ENCODE measurements around the gene PTGS1.

The PTGS1 gene

DNA sequence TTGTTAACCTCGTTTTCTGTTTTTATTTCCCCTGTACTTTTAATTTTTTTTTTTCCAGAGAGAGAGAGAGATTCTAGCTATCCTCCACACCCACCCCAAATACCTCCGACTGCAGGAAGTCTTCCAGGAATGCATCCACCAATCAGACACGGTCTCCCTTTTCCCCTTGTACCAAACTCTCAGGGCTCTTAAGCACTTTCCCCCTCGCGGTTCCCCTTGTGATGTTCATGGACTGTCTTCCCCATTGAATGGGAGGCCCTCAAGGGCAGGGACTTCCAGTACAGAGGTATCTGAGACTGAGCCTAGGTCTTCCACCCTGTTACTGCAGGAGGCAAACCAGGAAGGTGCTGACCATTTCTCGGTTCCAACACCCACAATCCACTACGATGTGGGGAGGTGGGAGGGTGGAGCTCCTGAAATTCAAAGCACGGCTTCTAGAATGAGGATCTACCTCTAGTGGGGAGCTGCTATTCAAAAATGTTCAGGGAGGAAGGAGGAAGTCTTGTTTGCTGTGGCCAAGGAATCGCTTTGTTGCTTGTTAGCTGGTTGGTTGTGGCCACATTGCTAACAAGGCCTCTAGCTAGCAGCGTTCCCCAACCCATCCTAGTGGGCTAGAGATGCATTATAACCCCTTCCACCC, 37.5 kb upstream of the PTGS1 start:
- no peak overlapping the region for H3K27ac ChIP-seq (ENCODE audit: low read depth, low read length)
- no peak overlapping the region for H3K4me3 ChIP-seq (ENCODE audit: low read depth in 1 of 2, low read length in 2 of 2)
- H3K36me3 ChIP-seq (ENCODE audit: control insufficient read depth in 1 of 2, insufficient read depth in 2 of 2, low read length in 2 of 2) = peaks cover 7 to 9% of the 10 kb centered on the region in 2 donors
- H3K9me3 ChIP-seq (ENCODE audit: control insufficient read depth in 1 of 2, low read length in 2 of 2) = no peaks in the 10 kb centered on the region
- no peak overlapping the region for H3K9ac ChIP-seq (ENCODE audit: low read depth in 1 of 2, low read length in 2 of 2)
- peaks cover 7 to 9% of the 10 kb centered on the region in 2 donors for H3K27me3 ChIP-seq (ENCODE audit: control insufficient read depth in 1 of 2, insufficient read depth in 2 of 2, low read length in 2 of 2)
- H3K4me1 ChIP-seq (ENCODE audit: control insufficient read depth in 1 of 2, insufficient read depth in 2 of 2, low read length in 2 of 2) = no peaks in the 10 kb centered on the region

DNA sequence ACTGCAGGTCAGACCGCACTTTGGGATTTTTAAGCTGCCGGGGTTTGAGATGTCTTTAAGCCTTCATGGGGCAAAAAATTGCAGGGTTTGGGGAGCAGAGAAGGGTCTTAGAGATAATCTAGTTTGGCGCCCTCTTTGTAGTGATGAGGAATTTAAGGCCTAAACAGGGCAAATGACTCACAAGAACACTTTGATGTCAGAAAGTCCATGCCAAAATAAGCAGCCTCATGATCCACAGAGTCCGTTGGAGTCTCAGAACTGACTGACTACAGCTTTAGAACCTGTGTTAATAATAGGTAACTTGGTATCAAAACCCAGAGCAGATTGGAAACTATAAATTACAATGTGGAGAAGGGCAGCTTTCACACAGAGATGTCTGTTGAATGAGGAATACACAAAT, 35.9 kb upstream of the PTGS1 start:
- H3K9ac ChIP-seq (ENCODE audit: low read depth in 1 of 2, low read length in 2 of 2) = no peak overlapping the region
- H3K9me3 ChIP-seq (ENCODE audit: control insufficient read depth in 1 of 2, low read length in 2 of 2) = no peaks in the 10 kb centered on the region
- H3K4me3 ChIP-seq (ENCODE audit: low read depth in 1 of 2, low read length in 2 of 2) = no peak overlapping the region
- H3K4me1 ChIP-seq (ENCODE audit: control insufficient read depth in 1 of 2, insufficient read depth in 2 of 2, low read length in 2 of 2) = no peaks in the 10 kb centered on the region
- H3K36me3 ChIP-seq (ENCODE audit: control insufficient read depth in 1 of 2, insufficient read depth in 2 of 2, low read length in 2 of 2) = peaks cover 0 to 4% of the 10 kb centered on the region in 2 donors
- H3K27ac ChIP-seq (ENCODE audit: low read depth, low read length) = no peak overlapping the region
- H3K27me3 ChIP-seq (ENCODE audit: control insufficient read depth in 1 of 2, insufficient read depth in 2 of 2, low read length in 2 of 2) = peaks cover 7 to 9% of the 10 kb centered on the region in 2 donors

DNA sequence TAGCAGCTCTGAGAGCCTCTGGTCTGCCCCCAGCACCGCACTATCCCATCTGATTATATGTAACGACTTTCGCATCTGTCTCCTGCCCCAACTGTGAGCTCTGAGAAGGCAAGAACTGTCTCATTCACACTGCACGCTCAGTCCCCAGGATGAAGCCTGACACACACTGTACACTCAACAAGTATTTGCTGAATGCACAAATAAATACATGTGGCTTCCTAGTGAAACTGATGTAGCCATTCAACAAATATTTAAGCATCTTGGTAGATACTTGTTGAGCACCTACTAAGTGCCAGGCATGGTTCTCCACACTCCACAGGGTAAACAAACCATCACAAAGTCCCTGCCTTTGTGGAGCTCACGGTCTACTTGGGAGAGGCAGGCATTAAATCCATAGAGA, 34.6 kb upstream of the PTGS1 start:
- Histone ChIP-seq H3K27ac (ENCODE audit: low read depth, low read length) (no peak overlapping the region), H3K27me3 (ENCODE audit: control insufficient read depth in 1 of 2, insufficient read depth in 2 of 2, low read length in 2 of 2) (peaks cover 7 to 9% of the 10 kb centered on the region in 2 donors), H3K4me1 (ENCODE audit: control insufficient read depth in 1 of 2, insufficient read depth in 2 of 2, low read length in 2 of 2) (no peaks in the 10 kb centered on the region), H3K9me3 (ENCODE audit: control insufficient read depth in 1 of 2, low read length in 2 of 2) (no peaks in the 10 kb centered on the region), H3K36me3 (ENCODE audit: control insufficient read depth in 1 of 2, insufficient read depth in 2 of 2, low read length in 2 of 2) (no peaks in the 10 kb centered on the region), H3K9ac (ENCODE audit: low read depth in 1 of 2, low read length in 2 of 2) (no peak overlapping the region), H3K4me3 (ENCODE audit: low read depth in 1 of 2, low read length in 2 of 2) (no peak overlapping the region)

DNA sequence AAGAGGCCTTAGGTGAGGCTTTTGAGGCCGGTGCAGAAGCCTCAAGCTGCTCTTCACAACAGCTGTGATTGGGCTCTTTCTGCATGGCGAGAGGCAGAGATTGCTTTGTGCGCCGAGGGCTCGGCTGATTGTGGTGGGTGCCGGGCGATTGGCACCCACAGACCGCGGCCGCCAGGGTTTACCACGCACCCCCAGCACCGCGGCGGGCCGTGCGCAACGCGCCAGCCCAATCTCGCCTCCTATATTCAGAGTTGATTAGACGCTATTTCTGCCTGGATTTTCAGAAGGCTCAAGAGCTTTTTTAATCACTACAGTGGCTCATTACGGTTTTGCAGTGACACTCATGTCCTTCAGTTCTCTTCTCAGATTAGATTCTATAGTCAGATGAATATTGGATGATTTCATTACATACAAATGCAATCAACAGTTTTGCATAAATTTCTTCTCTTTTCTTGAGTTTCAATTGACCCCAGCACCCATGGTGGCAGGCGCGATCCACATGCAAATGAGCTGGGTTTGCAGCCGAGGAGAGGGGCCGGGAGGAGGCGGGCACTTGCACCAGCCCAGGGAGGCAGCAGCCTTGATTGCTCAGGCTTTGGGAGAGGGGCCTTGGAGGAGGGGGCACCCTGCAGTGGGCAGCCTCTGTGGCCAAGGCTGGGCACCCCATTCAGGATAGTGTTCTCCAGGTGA, 33.8 kb upstream of the PTGS1 start:
- peaks cover 7 to 9% of the 10 kb centered on the region in 2 donors for H3K27me3 ChIP-seq (ENCODE audit: control insufficient read depth in 1 of 2, insufficient read depth in 2 of 2, low read length in 2 of 2)
- no peak overlapping the region for H3K9ac ChIP-seq (ENCODE audit: low read depth in 1 of 2, low read length in 2 of 2)
- H3K36me3 ChIP-seq (ENCODE audit: control insufficient read depth in 1 of 2, insufficient read depth in 2 of 2, low read length in 2 of 2) = no peaks in the 10 kb centered on the region
- H3K4me3 ChIP-seq (ENCODE audit: low read depth in 1 of 2, low read length in 2 of 2) = no peak overlapping the region
- no peaks in the 10 kb centered on the region for H3K9me3 ChIP-seq (ENCODE audit: control insufficient read depth in 1 of 2, low read length in 2 of 2)
- H3K27ac ChIP-seq (ENCODE audit: low read depth, low read length) = no peak overlapping the region
- no peaks in the 10 kb centered on the region for H3K4me1 ChIP-seq (ENCODE audit: control insufficient read depth in 1 of 2, insufficient read depth in 2 of 2, low read length in 2 of 2)

DNA sequence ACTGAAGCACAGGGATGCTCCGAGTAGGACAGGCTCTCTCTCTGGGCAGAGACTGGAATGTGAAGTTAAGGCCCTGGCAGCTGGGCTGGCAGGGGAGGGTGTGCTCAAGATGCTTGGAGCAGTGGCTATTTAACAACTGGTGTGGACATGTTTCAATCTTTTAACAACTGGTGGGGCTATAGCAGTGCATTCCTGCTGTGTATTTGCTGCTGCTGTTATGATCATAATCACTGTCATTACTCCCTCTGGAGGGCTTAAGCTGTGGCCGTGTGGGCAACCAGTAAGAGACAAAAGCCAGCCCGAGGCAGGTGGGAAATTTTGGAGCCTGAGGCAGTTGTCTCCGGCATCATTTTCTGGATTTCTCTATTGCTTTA, 33.3 kb upstream of the PTGS1 start:
- Histone ChIP-seq H3K9ac (ENCODE audit: low read depth in 1 of 2, low read length in 2 of 2) (no peak overlapping the region), H3K27ac (ENCODE audit: low read depth, low read length) (no peak overlapping the region), H3K4me1 (ENCODE audit: control insufficient read depth in 1 of 2, insufficient read depth in 2 of 2, low read length in 2 of 2) (no peaks in the 10 kb centered on the region), H3K27me3 (ENCODE audit: control insufficient read depth in 1 of 2, insufficient read depth in 2 of 2, low read length in 2 of 2) (peaks cover 7 to 9% of the 10 kb centered on the region in 2 donors), H3K9me3 (ENCODE audit: control insufficient read depth in 1 of 2, low read length in 2 of 2) (no peaks in the 10 kb centered on the region), H3K4me3 (ENCODE audit: low read depth in 1 of 2, low read length in 2 of 2) (no peak overlapping the region), H3K36me3 (ENCODE audit: control insufficient read depth in 1 of 2, insufficient read depth in 2 of 2, low read length in 2 of 2) (no peaks in the 10 kb centered on the region)

DNA sequence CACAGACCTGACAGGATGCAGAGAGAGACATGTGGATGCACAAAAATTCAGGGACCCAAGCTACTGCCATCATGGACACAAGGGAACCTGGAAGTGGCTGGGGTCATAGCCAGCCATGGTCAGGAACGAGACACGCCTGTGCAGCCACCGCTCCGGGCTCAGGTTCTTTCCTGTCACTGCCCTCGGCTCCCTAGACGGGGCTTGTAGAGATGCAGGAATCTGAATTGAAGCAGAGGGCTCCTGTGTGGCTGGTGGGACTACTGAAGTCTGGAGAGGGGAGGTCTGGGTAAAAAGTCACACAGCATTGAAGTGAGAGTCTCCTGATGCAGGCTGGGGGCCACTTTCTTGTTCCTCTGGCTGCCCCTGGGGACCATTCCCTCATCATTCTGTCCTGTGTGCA, 32.3 kb upstream of the PTGS1 start:
- Histone ChIP-seq H3K9me3 (ENCODE audit: control insufficient read depth in 1 of 2, low read length in 2 of 2) (no peaks in the 10 kb centered on the region), H3K4me3 (ENCODE audit: low read depth in 1 of 2, low read length in 2 of 2) (no peak overlapping the region), H3K9ac (ENCODE audit: low read depth in 1 of 2, low read length in 2 of 2) (no peak overlapping the region), H3K27ac (ENCODE audit: low read depth, low read length) (no peak overlapping the region), H3K4me1 (ENCODE audit: control insufficient read depth in 1 of 2, insufficient read depth in 2 of 2, low read length in 2 of 2) (no peaks in the 10 kb centered on the region), H3K36me3 (ENCODE audit: control insufficient read depth in 1 of 2, insufficient read depth in 2 of 2, low read length in 2 of 2) (no peaks in the 10 kb centered on the region), H3K27me3 (ENCODE audit: control insufficient read depth in 1 of 2, insufficient read depth in 2 of 2, low read length in 2 of 2) (peaks cover 7 to 9% of the 10 kb centered on the region in 2 donors)

DNA sequence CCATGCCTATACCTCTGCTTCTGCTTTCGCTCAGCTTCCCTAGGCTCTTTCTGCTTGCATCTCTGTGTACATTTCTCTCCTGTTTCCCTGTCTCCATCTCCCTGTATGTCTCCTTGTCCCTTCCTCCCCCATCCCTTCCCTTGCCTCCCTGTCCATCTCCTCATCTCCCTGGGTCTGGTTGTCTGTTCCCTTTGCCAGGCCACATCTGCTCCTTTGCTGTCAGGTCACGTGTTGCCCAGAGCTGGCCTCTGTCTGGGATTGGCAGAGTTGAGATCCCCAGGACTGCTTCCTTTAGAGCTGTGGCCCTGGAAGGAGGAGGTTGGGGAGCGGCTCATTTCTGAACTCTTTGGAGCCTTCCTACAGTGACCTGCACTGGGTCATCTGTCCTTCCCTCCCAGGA, 31.8 kb upstream of the PTGS1 start:
- Histone ChIP-seq H3K9ac (ENCODE audit: low read depth in 1 of 2, low read length in 2 of 2) (no peak overlapping the region), H3K27ac (ENCODE audit: low read depth, low read length) (no peak overlapping the region)

DNA sequence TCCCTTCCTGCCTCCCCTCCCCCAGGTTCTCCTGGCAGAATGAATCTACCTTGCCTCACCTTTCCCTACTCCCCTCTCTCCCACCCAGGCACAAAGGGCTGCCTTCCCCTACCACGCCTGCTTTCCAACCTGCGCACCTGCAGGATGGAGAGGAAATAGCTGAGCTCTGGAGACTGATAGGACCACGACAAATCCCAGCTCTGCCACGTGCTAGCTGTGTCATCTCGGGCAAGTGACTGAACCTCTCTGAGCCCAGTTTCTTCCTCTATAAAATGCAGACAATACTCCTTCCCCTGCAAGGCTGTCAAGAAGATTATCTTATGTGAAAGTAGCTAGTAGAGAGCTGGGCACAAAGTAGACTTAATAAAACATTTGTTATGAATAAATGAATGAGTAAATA, 31.2 kb upstream of the PTGS1 start:
- Histone ChIP-seq H3K36me3 (ENCODE audit: control insufficient read depth in 1 of 2, insufficient read depth in 2 of 2, low read length in 2 of 2) (no peaks in the 10 kb centered on the region), H3K4me1 (ENCODE audit: control insufficient read depth in 1 of 2, insufficient read depth in 2 of 2, low read length in 2 of 2) (no peaks in the 10 kb centered on the region), H3K9me3 (ENCODE audit: control insufficient read depth in 1 of 2, low read length in 2 of 2) (no peaks in the 10 kb centered on the region), H3K4me3 (ENCODE audit: low read depth in 1 of 2, low read length in 2 of 2) (no peak overlapping the region), H3K27ac (ENCODE audit: low read depth, low read length) (no peak overlapping the region), H3K9ac (ENCODE audit: low read depth in 1 of 2, low read length in 2 of 2) (no peak overlapping the region), H3K27me3 (ENCODE audit: control insufficient read depth in 1 of 2, insufficient read depth in 2 of 2, low read length in 2 of 2) (peaks cover 7 to 9% of the 10 kb centered on the region in 2 donors)

More for the DNA sequence above, 31.8 kb upstream of the PTGS1 start:
- Histone ChIP-seq H3K4me1 (ENCODE audit: control insufficient read depth in 1 of 2, insufficient read depth in 2 of 2, low read length in 2 of 2) (no peaks in the 10 kb centered on the region), H3K4me3 (ENCODE audit: low read depth in 1 of 2, low read length in 2 of 2) (no peak overlapping the region), H3K9me3 (ENCODE audit: control insufficient read depth in 1 of 2, low read length in 2 of 2) (no peaks in the 10 kb centered on the region), H3K27me3 (ENCODE audit: control insufficient read depth in 1 of 2, insufficient read depth in 2 of 2, low read length in 2 of 2) (peaks cover 7 to 9% of the 10 kb centered on the region in 2 donors), H3K36me3 (ENCODE audit: control insufficient read depth in 1 of 2, insufficient read depth in 2 of 2, low read length in 2 of 2) (no peaks in the 10 kb centered on the region)

DNA sequence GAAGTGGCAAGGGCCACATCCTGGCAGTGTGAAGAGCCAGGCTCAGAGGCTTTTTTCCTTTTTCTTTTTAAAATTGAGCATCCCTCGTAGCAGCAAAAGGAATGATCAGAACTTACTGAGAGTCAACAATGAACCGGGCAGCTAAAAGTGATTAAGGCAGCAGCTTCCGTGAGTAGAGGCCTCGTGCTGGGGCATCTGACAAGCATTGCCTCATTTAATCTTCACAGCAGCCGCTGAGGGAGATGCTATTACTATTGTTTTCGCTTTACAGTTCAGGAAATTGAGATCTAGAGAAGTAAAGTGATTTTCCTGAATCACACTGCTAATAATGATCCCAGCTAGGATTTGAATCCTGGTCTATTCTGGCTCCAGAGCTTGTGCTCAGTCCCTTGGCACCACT, 30.7 kb upstream of the PTGS1 start:
- Histone ChIP-seq H3K4me1 (ENCODE audit: control insufficient read depth in 1 of 2, insufficient read depth in 2 of 2, low read length in 2 of 2) (no peaks in the 10 kb centered on the region), H3K27me3 (ENCODE audit: control insufficient read depth in 1 of 2, insufficient read depth in 2 of 2, low read length in 2 of 2) (peaks cover 7 to 9% of the 10 kb centered on the region in 2 donors), H3K9ac (ENCODE audit: low read depth in 1 of 2, low read length in 2 of 2) (no peak overlapping the region), H3K4me3 (ENCODE audit: low read depth in 1 of 2, low read length in 2 of 2) (no peak overlapping the region), H3K9me3 (ENCODE audit: control insufficient read depth in 1 of 2, low read length in 2 of 2) (no peaks in the 10 kb centered on the region), H3K27ac (ENCODE audit: low read depth, low read length) (no peak overlapping the region), H3K36me3 (ENCODE audit: control insufficient read depth in 1 of 2, insufficient read depth in 2 of 2, low read length in 2 of 2) (no peaks in the 10 kb centered on the region)

DNA sequence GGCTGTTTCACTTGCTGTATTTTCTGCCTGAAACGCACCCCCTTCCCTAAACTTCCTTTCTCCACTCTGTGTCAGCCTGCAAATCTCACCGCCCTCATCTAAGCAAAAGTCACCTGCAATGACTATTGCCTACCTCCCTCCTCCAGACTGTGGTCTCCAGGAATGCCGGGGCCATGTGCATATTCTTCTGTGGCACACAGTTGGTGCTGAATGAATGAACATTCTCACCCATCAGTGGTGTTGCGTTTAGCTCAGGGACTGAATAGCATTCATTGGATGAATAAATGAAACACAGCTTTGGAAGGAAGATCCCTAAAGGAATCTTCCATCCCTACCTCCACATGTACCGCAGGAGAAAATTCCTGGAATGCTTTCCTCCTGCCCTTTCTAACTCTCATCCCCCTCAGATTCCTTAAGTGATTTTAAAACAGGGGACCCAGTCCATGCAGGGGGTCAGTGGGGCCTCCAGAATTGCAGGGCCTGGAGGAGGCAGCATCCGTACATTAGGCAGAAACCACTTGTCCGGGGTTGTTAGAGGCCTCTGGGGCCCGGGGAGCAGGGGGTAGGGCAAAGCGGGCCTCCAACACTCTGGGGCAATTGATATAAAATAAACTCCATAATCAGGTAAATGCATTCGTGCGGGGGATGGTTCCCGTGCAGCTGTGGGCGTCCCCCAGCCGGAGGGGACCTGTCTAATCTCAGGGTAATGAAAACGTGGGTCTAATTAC, 28.3 kb upstream of the PTGS1 start:
- peaks cover 1 to 8% of the 10 kb centered on the region in 2 donors for H3K4me1 ChIP-seq (ENCODE audit: control insufficient read depth in 1 of 2, insufficient read depth in 2 of 2, low read length in 2 of 2)
- no peak overlapping the region for H3K9ac ChIP-seq (ENCODE audit: low read depth in 1 of 2, low read length in 2 of 2)
- H3K4me3 ChIP-seq (ENCODE audit: low read depth in 1 of 2, low read length in 2 of 2) = no peak overlapping the region
- no peaks in the 10 kb centered on the region for H3K36me3 ChIP-seq (ENCODE audit: control insufficient read depth in 1 of 2, insufficient read depth in 2 of 2, low read length in 2 of 2)
- no peaks in the 10 kb centered on the region for H3K9me3 ChIP-seq (ENCODE audit: control insufficient read depth in 1 of 2, low read length in 2 of 2)
- H3K27ac ChIP-seq (ENCODE audit: low read depth, low read length) = no peak overlapping the region
- H3K27me3 ChIP-seq (ENCODE audit: control insufficient read depth in 1 of 2, insufficient read depth in 2 of 2, low read length in 2 of 2) = peaks cover 1 to 2% of the 10 kb centered on the region in 2 donors
